BJ (cell line): ENCODE results near the gene GALNT13. TPM values are rescaled to one million over a fixed set of nuclear protein-coding genes. Genes with fewer than 3 reads are reported as not detected.

Experiments used
- CTCF ChIA-PET: fragments of 350-600 bp; formaldehyde crosslinking; extraction: SDS; loops from one replicate; lab custom pipeline; 2021; ENCODE audit warnings: antibody characterized with exemption, inconsistent platforms; lab: Yijun Ruan, JAX
- POLR2A ChIA-PET: fragments of 300-600 bp; sonication (Branson Sonifier 250); formaldehyde crosslinking; extraction: SDS; loops from one replicate; lab custom pipeline; 2021; ENCODE audit warnings: antibody characterized with exemption; lab: Charles Lee
- DNase-seq: peaks from one replicate; pipeline ENCODE4 v3.0.0-alpha.2; 2011; ENCODE audit warnings: low read depth
- H3K27me3 ChIP-seq: 2 replicates; pipeline ENCODE4 v1.6.0; 2011; ENCODE audit warnings: low read length; ENCODE audit not compliant: control insufficient read depth, insufficient read depth
- H3K36me3 ChIP-seq: 2 replicates; pipeline ENCODE4 v1.5.1; 2011; ENCODE audit warnings: low read length; ENCODE audit not compliant: control insufficient read depth, insufficient read depth
- H3K4me3 ChIP-seq: 2 replicates; pipeline ENCODE4 v1.5.1; 2011; ENCODE audit warnings: low read depth, mild to moderate bottlenecking, control low read depth, low read length
- polyA plus RNA-seq: library from polyadenylated mRNA; depleted of rRNA; stranded (reverse); fragments of >200 nt; gene quantifications from 2 replicates; pipeline ENCODE4 v1.2.3, GENCODE V29; 2011
- TF ChIP-seq, protein P1 (sequence below): IDR thresholded peaks from 2 replicates; pipeline ENCODE4 v1.5.1; 2011; ENCODE audit warnings: low read depth, mild to moderate bottlenecking, control low read depth, inconsistent platforms, low read length, moderate library complexity; ENCODE audit not compliant: insufficient read depth

Gene GALNT13
- polyA plus RNA-seq, 1 experiment, result not detected

- POLR2A ChIA-PET, result no interaction called here
- no peak for DNase-seq
- no peaks in the 10 kb centered on the region for H3K36me3 ChIP-seq
- no peak overlapping the region for H3K4me3 ChIP-seq
- no peaks in the 10 kb centered on the region for H3K27me3 ChIP-seq
- CTCF ChIA-PET, result no interaction called here
- TF ChIP-seq, protein P1, sequence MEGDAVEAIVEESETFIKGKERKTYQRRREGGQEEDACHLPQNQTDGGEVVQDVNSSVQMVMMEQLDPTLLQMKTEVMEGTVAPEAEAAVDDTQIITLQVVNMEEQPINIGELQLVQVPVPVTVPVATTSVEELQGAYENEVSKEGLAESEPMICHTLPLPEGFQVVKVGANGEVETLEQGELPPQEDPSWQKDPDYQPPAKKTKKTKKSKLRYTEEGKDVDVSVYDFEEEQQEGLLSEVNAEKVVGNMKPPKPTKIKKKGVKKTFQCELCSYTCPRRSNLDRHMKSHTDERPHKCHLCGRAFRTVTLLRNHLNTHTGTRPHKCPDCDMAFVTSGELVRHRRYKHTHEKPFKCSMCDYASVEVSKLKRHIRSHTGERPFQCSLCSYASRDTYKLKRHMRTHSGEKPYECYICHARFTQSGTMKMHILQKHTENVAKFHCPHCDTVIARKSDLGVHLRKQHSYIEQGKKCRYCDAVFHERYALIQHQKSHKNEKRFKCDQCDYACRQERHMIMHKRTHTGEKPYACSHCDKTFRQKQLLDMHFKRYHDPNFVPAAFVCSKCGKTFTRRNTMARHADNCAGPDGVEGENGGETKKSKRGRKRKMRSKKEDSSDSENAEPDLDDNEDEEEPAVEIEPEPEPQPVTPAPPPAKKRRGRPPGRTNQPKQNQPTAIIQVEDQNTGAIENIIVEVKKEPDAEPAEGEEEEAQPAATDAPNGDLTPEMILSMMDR, result no peak
These were observed 99.5 kb downstream of the GALNT13 start for GRCh38 chr2:153971250-153971649.

DNA sequence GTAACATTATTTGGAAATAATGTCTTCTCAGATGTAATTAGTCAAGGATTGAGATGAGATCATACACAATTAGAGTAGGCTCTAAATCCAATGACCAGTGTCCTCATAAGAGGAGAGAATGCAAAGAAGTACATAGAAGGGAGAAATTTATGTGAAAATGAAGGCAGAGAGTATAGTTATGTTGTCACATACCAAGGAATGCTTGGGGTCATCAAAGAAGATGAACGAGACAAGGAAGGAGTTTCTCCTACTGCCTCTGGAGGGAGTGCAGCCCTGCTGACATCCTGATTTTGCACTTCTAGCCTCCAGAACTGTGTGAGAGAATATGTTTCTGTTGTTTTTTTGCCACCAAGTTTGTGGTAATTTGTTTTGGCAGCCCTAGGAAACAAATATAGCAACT is 100.1 kb downstream of the GALNT13 start:
- H3K4me3 ChIP-seq, result no peak overlapping the region
- DNase-seq, result no peak
- H3K27me3 ChIP-seq, result no peaks in the 10 kb centered on the region
- TF ChIP-seq, protein P1, result no peak
- no peaks in the 10 kb centered on the region for H3K36me3 ChIP-seq
- CTCF ChIA-PET, result no interaction called here
- POLR2A ChIA-PET, result no interaction called here

GRCh38 chr2:153972412-153972811 is 100.7 kb downstream of the GALNT13 start:
- no peak overlapping the region for H3K4me3 ChIP-seq
- no peaks in the 10 kb centered on the region for H3K27me3 ChIP-seq
- no peak for DNase-seq
- ChIA-PET POLR2A (no interaction called here), CTCF (no interaction called here)
- H3K36me3 ChIP-seq, result no peaks in the 10 kb centered on the region
- TF ChIP-seq, protein P1, result no peak

DNA sequence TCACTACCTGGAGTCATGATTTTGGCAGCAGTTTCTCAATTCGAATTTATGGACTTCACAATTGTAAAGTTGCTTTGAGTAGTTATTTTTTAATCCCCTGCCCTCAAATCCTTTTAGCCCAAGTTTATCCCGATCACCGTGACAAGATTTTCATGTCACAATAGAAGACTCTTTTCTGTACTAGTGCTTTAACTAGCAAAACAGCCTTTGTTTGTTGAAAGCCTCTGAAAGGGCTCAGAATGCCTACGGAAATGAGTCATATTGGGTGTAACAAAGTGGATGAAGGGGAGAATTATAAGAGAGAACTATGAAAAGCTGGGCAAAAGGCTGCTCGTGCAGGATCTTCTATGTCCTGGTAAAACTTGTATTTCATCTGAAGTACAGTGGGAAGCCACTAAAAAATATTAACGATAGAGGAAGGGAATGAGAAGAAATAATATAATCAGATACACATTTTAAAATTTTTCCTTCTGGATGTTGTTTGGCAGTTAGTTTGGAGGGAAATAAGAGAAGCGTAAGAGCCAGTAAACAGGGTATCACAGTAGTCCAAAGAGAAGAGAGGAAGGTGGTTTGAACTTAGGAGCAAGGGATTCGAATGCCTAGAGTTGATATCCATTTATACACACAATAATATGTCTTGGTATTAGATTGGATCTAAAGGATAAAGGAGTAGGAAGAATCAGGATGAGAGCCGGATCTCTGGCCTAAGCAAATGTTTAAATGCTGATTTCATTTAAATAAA is 114.9 kb downstream of the GALNT13 start:
- DNase-seq, result no peak
- Histone ChIP-seq H3K4me3 (no peak overlapping the region), H3K36me3 (no peaks in the 10 kb centered on the region), H3K27me3 (no peaks in the 10 kb centered on the region)
- ChIA-PET CTCF (no interaction called here), POLR2A (no interaction called here)
- TF ChIP-seq, protein P1, result no peak

GRCh38 chr2:153990771-153991170 is 119.0 kb downstream of the GALNT13 start:
- DNase-seq, result no peak
- CTCF ChIA-PET, result no interaction called here
- POLR2A ChIA-PET, result no interaction called here

More at GRCh38 chr2:153990771-153991170, 119.0 kb downstream of the GALNT13 start:
- no peaks in the 10 kb centered on the region for H3K36me3 ChIP-seq
- TF ChIP-seq, protein P1, result no peak
- no peaks in the 10 kb centered on the region for H3K27me3 ChIP-seq
- no peak overlapping the region for H3K4me3 ChIP-seq
